ENCODE data around the gene BARX1. TPM values are rescaled to one million over a fixed set of nuclear protein-coding genes. Genes with fewer than 3 reads are reported as not detected.

The BARX1 gene
- total RNA-seq, 3 donors from 2014 or later: not detected

GRCh38 chr9:93960221-93960970 is 5.2 kb upstream of the BARX1 start:
- DNase-seq: no peak
- no peaks in the 10 kb centered on the region for H3K36me3 Mint-ChIP-seq (ENCODE audit: insufficient read depth)

GRCh38 chr9:93959739-93960154 is 4.6 kb upstream of the BARX1 start:
- Mint-ChIP-seq H3K4me1 (ENCODE audit: low read depth) (peaks cover 38% of the 10 kb centered on the region), H3K4me3 (no peak overlapping the region), H3K27me3 (ENCODE audit: low read depth) (peaks cover 68% of the 10 kb centered on the region), H3K36me3 (ENCODE audit: insufficient read depth) (no peaks in the 10 kb centered on the region), H3K9me3 (no peaks in the 10 kb centered on the region)
- DNase-seq (no peak), ATAC-seq (no peak)

More at GRCh38 chr9:93960221-93960970, 5.2 kb upstream of the BARX1 start:
- no peaks in the 10 kb centered on the region for H3K9me3 Mint-ChIP-seq
- no peak overlapping the region for H3K4me3 Mint-ChIP-seq
- peaks cover 37% of the 10 kb centered on the region for H3K4me1 Mint-ChIP-seq (ENCODE audit: low read depth)
- H3K27me3 Mint-ChIP-seq (ENCODE audit: low read depth): peaks cover 71% of the 10 kb centered on the region
- ATAC-seq: no peak

- Mint-ChIP-seq H3K9me3 (no peaks in the 10 kb centered on the region), H3K36me3 (ENCODE audit: insufficient read depth) (no peaks in the 10 kb centered on the region), H3K27me3 (ENCODE audit: low read depth) (peaks cover 64% of the 10 kb centered on the region), H3K4me3 (peak overlapping the region; percentile 67), H3K4me1 (ENCODE audit: low read depth) (peaks cover 38% of the 10 kb centered on the region)
- no peak for ATAC-seq
- DNase-seq: no peak
These were observed 3.9 kb upstream of the BARX1 start for GRCh38 chr9:93958819-93959682.

- DNase-seq: no peak
These were observed 3.1 kb upstream of the BARX1 start for GRCh38 chr9:93958121-93958818.

GRCh38 chr9:93955981-93956784 is 1.0 kb upstream of the BARX1 start:
- peaks cover 47% of the 10 kb centered on the region for H3K4me1 Mint-ChIP-seq (ENCODE audit: low read depth)
- peaks cover 71% of the 10 kb centered on the region for H3K27me3 Mint-ChIP-seq (ENCODE audit: low read depth)
- H3K4me3 Mint-ChIP-seq: peak overlapping the region; percentile 70

More at GRCh38 chr9:93958121-93958818, 3.1 kb upstream of the BARX1 start:
- H3K27me3 Mint-ChIP-seq (ENCODE audit: low read depth): peaks cover 72% of the 10 kb centered on the region
- peaks cover 46% of the 10 kb centered on the region for H3K4me1 Mint-ChIP-seq (ENCODE audit: low read depth)
- peak overlapping the region; percentile 59 for H3K4me3 Mint-ChIP-seq
- H3K9me3 Mint-ChIP-seq: no peaks in the 10 kb centered on the region
- ATAC-seq: no peak
- H3K36me3 Mint-ChIP-seq (ENCODE audit: insufficient read depth): no peaks in the 10 kb centered on the region

GRCh38 chr9:93954434-93955061 is 607 bp downstream of the BARX1 start:
- Mint-ChIP-seq H3K4me3 (no peak overlapping the region), H3K4me1 (ENCODE audit: low read depth) (peaks cover 48% of the 10 kb centered on the region), H3K9me3 (no peaks in the 10 kb centered on the region), H3K36me3 (ENCODE audit: insufficient read depth) (no peaks in the 10 kb centered on the region), H3K27me3 (ENCODE audit: low read depth) (peaks cover 71% of the 10 kb centered on the region)
- DNase-seq: no peak
- no peak for ATAC-seq

More at GRCh38 chr9:93955981-93956784, 1.0 kb upstream of the BARX1 start:
- no peaks in the 10 kb centered on the region for H3K36me3 Mint-ChIP-seq (ENCODE audit: insufficient read depth)
- DNase-seq (no peak), ATAC-seq (no peak)
- H3K9me3 Mint-ChIP-seq: no peaks in the 10 kb centered on the region

- DNase-seq (no peak), ATAC-seq (no peak)
- H3K4me3 Mint-ChIP-seq: peak overlapping the region; percentile 37
- H3K9me3 Mint-ChIP-seq: no peaks in the 10 kb centered on the region
- H3K4me1 Mint-ChIP-seq (ENCODE audit: low read depth): peaks cover 42% of the 10 kb centered on the region
- no peaks in the 10 kb centered on the region for H3K36me3 Mint-ChIP-seq (ENCODE audit: insufficient read depth)
- peaks cover 72% of the 10 kb centered on the region for H3K27me3 Mint-ChIP-seq (ENCODE audit: low read depth)
These were observed 1.4 kb downstream of the BARX1 start for GRCh38 chr9:93953496-93954433.

GRCh38 chr9:93952784-93953495 is 2.2 kb downstream of the BARX1 start:
- Mint-ChIP-seq H3K4me3 (peak overlapping the region; percentile 56), H3K4me1 (ENCODE audit: low read depth) (peaks cover 40% of the 10 kb centered on the region), H3K27me3 (ENCODE audit: low read depth) (peaks cover 76% of the 10 kb centered on the region), H3K36me3 (ENCODE audit: insufficient read depth) (no peaks in the 10 kb centered on the region), H3K9me3 (no peaks in the 10 kb centered on the region)
- DNase-seq (no peak), ATAC-seq (peak; percentile 23 to 24)

- Mint-ChIP-seq H3K27me3 (ENCODE audit: low read depth) (peaks cover 75% of the 10 kb centered on the region), H3K9me3 (no peaks in the 10 kb centered on the region), H3K36me3 (ENCODE audit: insufficient read depth) (no peaks in the 10 kb centered on the region), H3K4me3 (peak overlapping the region; percentile 56), H3K4me1 (ENCODE audit: low read depth) (peaks cover 40% of the 10 kb centered on the region)
- ATAC-seq (no peak), DNase-seq (no peak)
These were observed 2.9 kb downstream of the BARX1 start for GRCh38 chr9:93952119-93952783.

- ATAC-seq: peak in 1 of 2 donors; percentile 27
- no peak for DNase-seq
- H3K4me1 Mint-ChIP-seq (ENCODE audit: low read depth): peaks cover 40% of the 10 kb centered on the region
- H3K27me3 Mint-ChIP-seq (ENCODE audit: low read depth): peaks cover 77% of the 10 kb centered on the region
- H3K4me3 Mint-ChIP-seq: peak overlapping the region; percentile 71
- no peaks in the 10 kb centered on the region for H3K9me3 Mint-ChIP-seq
- H3K36me3 Mint-ChIP-seq (ENCODE audit: insufficient read depth): no peaks in the 10 kb centered on the region
These were observed 3.5 kb downstream of the BARX1 start for GRCh38 chr9:93951655-93952118.
